Heart left ventricle (tissue), 16 donors: Measurements from ENCODE around the gene C11orf98. TPM values are rescaled to one million over a fixed set of nuclear protein-coding genes. Genes with fewer than 3 reads are reported as not detected.
"Not testable (repeated sequence)": the region's sequence is repeated elsewhere in the genome, so short reads cannot be mapped to it uniquely, and the experiment has no call there.

Experiments used
- ATAC-seq, 4 donors: fragments of 200-7000 bp; cut with Tn5 transposase; one replicate each; pipeline ENCODE4 v1.9.1; 2020 to 2022; ENCODE audit warnings: moderate library complexity in 4 of 4, mild to moderate bottlenecking in 3 of 4, moderate number of reproducible peaks in 1 of 4
- DNase-seq, 5 donors: peaks; one replicate each; pipeline ENCODE4 v3.0.0-alpha.2; 2020
- H3K27ac ChIP-seq, 12 donors: fragments of 200-600 bp; sonication (generic) in 4 of 12; one replicate each; pipeline versions ENCODE4 v1.5.0 to v1.8.0; 2016 to 2022; ENCODE audit warnings: mild to moderate bottlenecking in 2 of 12
- H3K27me3 ChIP-seq, 9 donors: fragments of 200-600 bp; sonication (generic) in 2 of 9; one replicate each; pipeline versions ENCODE4 v1.5.1 to v1.8.0; 2016 to 2022; ENCODE audit warnings: mild to moderate bottlenecking in 3 of 9
- H3K36me3 ChIP-seq, 9 donors: fragments of 200-600 bp; sonication (generic) in 2 of 9; one replicate each; pipeline versions ENCODE4 v1.5.0 to v1.8.0; 2018 to 2022; ENCODE audit warnings: mild to moderate bottlenecking in 2 of 9
- H3K4me1 ChIP-seq, 12 donors: fragments of 200-600 bp; sonication (generic) in 4 of 12; one replicate each; pipeline versions ENCODE4 v1.5.0 to v1.8.0; 2016 to 2022; ENCODE audit warnings: mild to moderate bottlenecking in 3 of 12
- H3K4me3 ChIP-seq, 12 donors: fragments of 200-600 bp; sonication (generic) in 4 of 12; one replicate each; pipeline versions ENCODE4 v1.5.0 to v1.8.0; 2017 to 2022; ENCODE audit warnings: mild to moderate bottlenecking in 9 of 12, moderate library complexity in 4 of 12
- H3K9me3 ChIP-seq, 12 donors: fragments of 200-600 bp; sonication (generic) in 4 of 12; one replicate each; pipeline versions ENCODE4 v1.5.0 to v1.8.0; 2016 to 2022; ENCODE audit warnings: mild to moderate bottlenecking in 1 of 12
- CTCF ChIP-seq, 12 donors: fragments of 200-600 bp; sonication (generic) in 4 of 12; IDR thresholded peaks; one replicate each; pipeline versions ENCODE4 v1.5.0 to v1.8.0; 2018 to 2022; ENCODE audit warnings: antibody characterized with exemption in 12 of 12, mild to moderate bottlenecking in 5 of 12
- POLR2A ChIP-seq, 2 donors: fragments of 450-650 bp; IDR thresholded peaks; one replicate each; pipeline ENCODE4 v1.6.1; 2017; ENCODE audit warnings: antibody characterized with exemption in 2 of 2, mild to moderate bottlenecking in 2 of 2, moderate library complexity in 2 of 2
- WGBS, 4 donors: extraction: QIAGEN DNeasy Blood & Tissue Kit in 2 of 4; methylation state at CpG; one replicate each; pipeline versions ENCODE4 v1.1.5 to v1.1.7; 2013 to 2018; 5-methylcytosine and 5-hydroxymethylcytosine counted together
- intact Hi-C, 10 donors: fragments of 100-400 bp; cut with DNase I; formaldehyde crosslinking; loops; one replicate each; pipeline versions ENCODE4 v1.11.1 to v1.14.2; 2022
- polyA plus RNA-seq, 2 donors: library from polyadenylated mRNA; stranded (reverse); fragments of 200-250 nt; gene quantifications; one replicate each; pipeline ENCODE4 v1.2.3, GENCODE V29; 2013
- total RNA-seq, 9 donors: library from RNA; depleted of rRNA in 2 of 9; stranded (reverse); fragments of >200 nt in 2 of 9; fragmentation: NEBNext Ultra II Directional in 3 of 9; extraction: Animal tissue kit (Norgen Biotek cat#: 25700) in 3 of 9; gene quantifications; one replicate each; pipeline versions ENCODE4 v1.1.0 to v1.2.4, GENCODE V29; 2016 to 2023
- donor health status: ischemic (EF 13 %, LVEDD 7.1; RV severe dilation, severe dysfunction).
- donor health status: healthy with polysubstance abuse.
- donor health status: DM: no; HTN: yes; CAD: no.
- donor health status: DM: no; HTN: no; CAD: no.
- donor health status: ischemic (EF 25% LVEDD 6.9; RV normal size, moderate dysfunction).
- donor health status: ischemic (EF 25% LVEDD 5.7; RV mildly dilated, moderate dysfunction).
- donor health status: healthy.
- donor health status: DM: yes; HTN: yes; CAD: no.
- donor health status: ischemic (EF 35%, LVEDD 5.7; RV mildly dilated, moderate dysfunction).
- donor health status: nonischemic (EF 11% LVEDD 7.7; RV severe dilation, severe dysfunction).
- donor health status: DM: yes; HTN: yes; CAD: no.
- donor health status: PGD.
- donor health status: ischemic (EF 29% LVEDD 5.4; RV normal size, mild dysfunction).
- donor health status: nonischemic (EF 23%, LVEDD 6.1; RV moderate dilation, normal function).

The C11orf98 gene
- total and polyA plus RNA-seq, 11 donors: 24.0 to 191 (median 39.3) TPM

GRCh38 chr11:62694455-62695167 lies 29.6 kb upstream of the C11orf98 start:
- TF ChIP-seq CTCF (IDR thresholded peaks at IDR 0.05) (peak; percentile 69 to 90 (median 81)), POLR2A (IDR thresholded peaks at IDR 0.05) (no peak)
- ATAC-seq (peak; percentile 57 to 85 (median 78)), DNase-seq (peak; percentile 80 to 90 (median 83))
- 37 to 47% (median 42%) methylated on average over 14 of the region's 14 CpGs for WGBS, 4 donors
- Histone ChIP-seq H3K4me1 (peaks cover 0 to 21% (median 14%) of the 10 kb centered on the region in 12 donors), H3K27ac (peak overlapping the region in 5 of 12 donors; percentile 13 to 42 (median 34)), H3K9me3 (no peaks in the 10 kb centered on the region), H3K27me3 (no peaks in the 10 kb centered on the region), H3K4me3 (no peak overlapping the region), H3K36me3 (peaks cover 0 to 56% (median 39%) of the 10 kb centered on the region in 9 donors)
- intact Hi-C loops: loop anchor here (2.0 to 10.0 kb wide), 6 partner anchors 14 to 302 kb away; partner anchors contain the start of gene TUT1 (in 1 of the 10)

- intact Hi-C loops: loop anchor here (2.0 to 10.0 kb wide), 6 partner anchors 13 to 301 kb away; partner anchors contain the start of gene TUT1 (in 1 of the 10)
These were observed 28.6 kb upstream of the C11orf98 start for GRCh38 chr11:62693624-62694023.

GRCh38 chr11:62689421-62690183 lies 24.6 kb upstream of the C11orf98 start, which contains the start of gene LRRN4CL:
Gene LRRN4CL (minus strand): TSS chr11:62689530. CDS start chr11:62688508, 1,022 bp downstream.
- Histone ChIP-seq H3K27ac (peak within 1 kb of the TSS; percentile 15 to 76 (median 66)), H3K4me1 (peaks cover 0 to 30% (median 13%) of the 10 kb centered on the region in 12 donors), H3K27me3 (peaks cover 0 to 7% (median 0%) of the 10 kb centered on the region in 9 donors), H3K9me3 (no peaks in the 10 kb centered on the region), H3K4me3 (peak within 1 kb of the TSS in 9 of 12 donors; percentile 34 to 55 (median 42)), H3K36me3 (peaks cover 0 to 45% (median 37%) of the 10 kb centered on the region in 9 donors)
- peak in 1 of 2 donors; percentile 38 for TF ChIP-seq POLR2A (IDR thresholded peaks at IDR 0.05)
- TF ChIP-seq CTCF (IDR thresholded peaks at IDR 0.05): no peak
- 36 to 54% (median 52%) methylated on average over 11 of the region's 11 CpGs for WGBS, 4 donors
- ATAC-seq: peak; percentile 62 to 88 (median 86)
- peak; percentile 72 to 88 (median 78) for DNase-seq
- intact Hi-C loops: loop anchor here (5.0 to 10.0 kb wide), 4 partner anchors 95 to 297 kb away; partner anchors contain the start of gene TUT1 (in 1 of the 10)

More at GRCh38 chr11:62693624-62694023, 28.6 kb upstream of the C11orf98 start:
- Histone ChIP-seq H3K4me1 (peaks cover 0 to 26% (median 16%) of the 10 kb centered on the region in 12 donors), H3K36me3 (peaks cover 0 to 51% (median 39%) of the 10 kb centered on the region in 9 donors)
- WGBS, 4 donors: 75 to 88% (median 82%) methylated on average over 4 of the region's 4 CpGs
- H3K4me3 ChIP-seq, ATAC-seq, H3K27me3 ChIP-seq, DNase-seq, H3K9me3 ChIP-seq, H3K27ac ChIP-seq: not testable (repeated sequence)

- H3K27me3 ChIP-seq: peaks cover 0 to 7% (median 0%) of the 10 kb centered on the region in 9 donors
- H3K27ac ChIP-seq: peak overlapping the region in 9 of 12 donors; percentile 40 to 76 (median 69)
- H3K36me3 ChIP-seq: peaks cover 0 to 38% (median 33%) of the 10 kb centered on the region in 9 donors
- ATAC-seq (no peak), DNase-seq (no peak)
- H3K9me3 ChIP-seq: no peaks in the 10 kb centered on the region
- 62 to 74% (median 70%) methylated on average over 1 of the region's 1 CpG for WGBS, 4 donors
- H3K4me3 ChIP-seq: peak overlapping the region in 10 of 12 donors; percentile 6 to 55 (median 42)
- intact Hi-C loops: no loop called here
- no peak for TF ChIP-seq POLR2A (IDR thresholded peaks at IDR 0.05)
- no peak for TF ChIP-seq CTCF (IDR thresholded peaks at IDR 0.05)
- peaks cover 0 to 26% (median 9%) of the 10 kb centered on the region in 12 donors for H3K4me1 ChIP-seq
These were observed 23.5 kb upstream of the C11orf98 start for GRCh38 chr11:62688491-62688890.
